Activated CD4-positive, CD25-positive, alpha-beta regulatory T cell (primary cell): Measurements from ENCODE around the gene MTNR1B.

ENCODE experiments used
- DNase-seq, 4 experiments: peaks; one replicate each; lab custom pipeline; 2025; lab: John Stamatoyannopoulos, UW

MTNR1B gene

GRCh38 chr11:92978271-92979111, 9.0 kb downstream of the MTNR1B start:
- no peak for DNase-seq

DNA sequence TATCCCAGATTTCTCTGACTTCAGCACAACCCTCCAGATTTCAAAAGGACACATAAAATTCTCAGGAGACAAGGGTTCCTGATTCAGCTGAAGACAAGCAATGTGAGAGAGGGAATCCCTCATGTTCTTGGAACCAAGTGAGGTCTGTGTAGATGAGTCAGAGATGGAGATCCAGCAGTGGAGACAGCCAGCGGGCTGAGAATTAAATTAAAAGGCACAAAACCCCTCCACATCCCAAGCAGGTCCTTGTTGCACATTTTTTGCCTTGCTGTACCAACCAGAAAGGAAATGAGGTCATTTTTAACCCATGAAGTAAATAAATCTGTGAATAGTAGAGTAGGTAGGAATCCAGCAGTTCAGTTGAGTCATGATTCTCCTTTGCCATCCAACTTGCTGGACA, 9.7 kb downstream of the MTNR1B start:
- no peak for DNase-seq

GRCh38 chr11:92980312-92980711, 10.9 kb downstream of the MTNR1B start:
- no peak for DNase-seq

DNA sequence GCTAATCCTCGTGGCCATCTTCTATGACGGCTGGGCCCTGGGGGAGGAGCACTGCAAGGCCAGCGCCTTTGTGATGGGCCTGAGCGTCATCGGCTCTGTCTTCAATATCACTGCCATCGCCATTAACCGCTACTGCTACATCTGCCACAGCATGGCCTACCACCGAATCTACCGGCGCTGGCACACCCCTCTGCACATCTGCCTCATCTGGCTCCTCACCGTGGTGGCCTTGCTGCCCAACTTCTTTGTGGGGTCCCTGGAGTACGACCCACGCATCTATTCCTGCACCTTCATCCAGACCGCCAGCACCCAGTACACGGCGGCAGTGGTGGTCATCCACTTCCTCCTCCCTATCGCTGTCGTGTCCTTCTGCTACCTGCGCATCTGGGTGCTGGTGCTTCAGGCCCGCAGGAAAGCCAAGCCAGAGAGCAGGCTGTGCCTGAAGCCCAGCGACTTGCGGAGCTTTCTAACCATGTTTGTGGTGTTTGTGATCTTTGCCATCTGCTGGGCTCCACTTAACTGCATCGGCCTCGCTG, 12.1 kb downstream of the MTNR1B start:
- no peak for DNase-seq

DNA sequence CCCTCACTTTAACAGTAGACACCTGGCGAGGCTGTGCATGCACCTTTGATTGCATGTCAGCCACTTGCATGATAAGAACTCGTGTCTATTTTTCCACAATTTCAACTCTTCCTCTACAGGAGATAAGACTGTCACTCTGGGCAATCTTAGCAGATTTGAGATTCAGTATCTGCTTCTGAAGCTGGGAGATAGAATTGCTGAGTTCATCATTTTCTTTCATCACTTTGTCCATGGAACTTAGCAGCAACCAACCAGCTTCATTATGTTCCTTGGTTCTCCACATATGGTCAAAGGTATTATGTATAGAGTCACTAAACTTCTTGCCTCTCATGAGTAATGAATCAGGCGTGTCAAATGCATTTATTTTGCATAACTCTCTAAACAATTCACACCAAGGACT, 17.1 kb downstream of the MTNR1B start:
- DNase-seq, result no peak

DNA sequence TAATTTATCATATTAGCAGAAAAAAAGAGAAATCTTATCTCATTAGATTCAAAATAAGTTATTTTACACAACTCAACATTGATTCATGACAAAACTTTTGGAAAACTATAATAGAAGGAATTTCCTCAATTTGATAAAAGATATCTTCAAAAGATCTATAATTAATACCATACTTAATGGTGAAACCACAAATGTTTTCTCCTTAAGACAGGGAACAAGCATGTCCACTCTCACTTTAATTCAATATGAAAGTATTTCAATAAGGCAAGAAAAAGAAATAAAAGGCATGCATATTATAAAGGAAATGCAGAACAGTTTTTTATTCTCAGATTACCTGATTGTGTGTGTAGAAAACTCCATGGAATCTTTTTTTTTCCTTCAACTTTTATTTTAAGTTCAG, 23.6 kb downstream of the MTNR1B start:
- DNase-seq, result no peak

- no peak for DNase-seq
Measured at GRCh38 chr11:93000511-93001476, 31.3 kb downstream of the MTNR1B start.

DNA sequence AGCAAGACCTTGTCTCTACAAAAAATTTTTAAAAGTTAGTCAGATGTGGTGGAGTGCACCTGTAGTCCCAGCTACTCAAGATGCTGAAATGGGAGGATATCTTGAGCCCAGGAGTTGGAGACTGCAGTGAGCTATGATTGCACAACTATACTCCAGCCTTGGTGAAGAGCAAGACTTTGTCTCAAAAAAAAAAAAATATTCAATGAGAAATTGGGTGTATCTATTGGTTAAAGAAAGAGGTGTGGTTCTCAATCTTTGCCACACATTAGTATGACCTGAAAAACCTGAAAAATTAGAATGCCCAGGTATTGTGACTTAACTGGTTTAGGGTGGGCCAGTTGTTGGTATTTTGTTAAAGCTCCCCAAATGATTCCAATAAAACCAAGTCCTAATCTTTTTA, 32.4 kb downstream of the MTNR1B start:
- DNase-seq, result no peak

DNA sequence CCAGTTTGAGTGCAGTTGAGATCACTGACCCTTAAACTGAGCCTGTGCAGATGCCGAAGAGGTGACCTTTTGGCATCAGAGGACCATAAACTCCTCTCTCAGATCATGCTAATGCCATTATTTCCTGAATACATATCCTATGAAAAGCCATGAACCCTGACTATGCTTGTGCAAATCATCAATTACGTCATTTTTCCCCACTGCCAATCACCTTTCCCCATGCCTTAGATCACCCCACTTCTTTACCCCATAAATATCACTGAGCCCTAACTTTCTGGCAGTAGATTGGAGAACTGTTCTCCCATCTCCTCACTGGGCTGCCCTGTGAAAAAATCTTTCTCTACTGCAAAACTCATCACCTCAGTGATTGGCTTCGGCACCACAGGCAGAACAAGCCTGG, 32.9 kb downstream of the MTNR1B start:
- DNase-seq, result no peak

DNA sequence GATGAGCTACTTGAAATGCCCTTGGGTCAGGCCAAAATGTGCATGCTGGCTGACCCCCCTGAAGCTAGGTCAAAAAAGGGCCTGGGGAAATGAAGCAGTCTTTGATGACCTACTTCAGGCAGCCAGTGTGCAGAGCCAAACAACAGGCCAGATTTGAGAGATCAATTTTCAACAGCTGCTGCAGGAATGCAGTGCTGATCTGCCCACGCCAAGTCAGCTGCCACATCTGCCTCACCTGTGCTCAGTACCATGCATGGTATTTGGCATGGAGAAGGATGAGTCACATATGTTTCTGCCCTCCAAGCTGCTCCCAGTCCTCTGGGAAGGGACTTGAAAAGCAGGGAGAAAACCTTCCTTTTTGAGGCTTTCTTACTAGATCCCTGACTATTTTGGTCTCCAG, 35.8 kb downstream of the MTNR1B start:
- no peak for DNase-seq

GRCh38 chr11:93013646-93014045, 44.2 kb downstream of the MTNR1B start:
- no peak for DNase-seq

DNA sequence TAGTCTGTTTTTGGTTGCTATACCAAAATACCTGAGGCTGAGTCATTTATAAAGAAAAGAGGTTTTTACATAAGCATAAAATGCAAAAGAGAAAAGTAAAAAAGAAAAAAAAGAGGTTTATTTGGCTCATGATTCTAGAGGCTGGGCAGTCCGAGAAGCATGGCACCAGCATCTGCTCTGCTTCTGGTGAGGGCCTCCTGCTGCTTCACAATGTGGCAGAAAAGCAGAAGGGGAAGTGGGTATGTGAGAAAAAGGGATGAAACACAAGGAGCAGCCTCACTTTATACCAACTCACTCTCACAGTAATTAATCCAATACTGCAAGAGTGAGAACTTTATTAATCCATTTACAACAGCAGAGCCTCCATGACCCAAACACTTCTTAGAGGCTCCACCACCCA, 47.1 kb downstream of the MTNR1B start:
- DNase-seq, result no peak

- DNase-seq, result no peak
Measured at GRCh38 chr11:93017821-93018690, 48.6 kb downstream of the MTNR1B start.

DNA sequence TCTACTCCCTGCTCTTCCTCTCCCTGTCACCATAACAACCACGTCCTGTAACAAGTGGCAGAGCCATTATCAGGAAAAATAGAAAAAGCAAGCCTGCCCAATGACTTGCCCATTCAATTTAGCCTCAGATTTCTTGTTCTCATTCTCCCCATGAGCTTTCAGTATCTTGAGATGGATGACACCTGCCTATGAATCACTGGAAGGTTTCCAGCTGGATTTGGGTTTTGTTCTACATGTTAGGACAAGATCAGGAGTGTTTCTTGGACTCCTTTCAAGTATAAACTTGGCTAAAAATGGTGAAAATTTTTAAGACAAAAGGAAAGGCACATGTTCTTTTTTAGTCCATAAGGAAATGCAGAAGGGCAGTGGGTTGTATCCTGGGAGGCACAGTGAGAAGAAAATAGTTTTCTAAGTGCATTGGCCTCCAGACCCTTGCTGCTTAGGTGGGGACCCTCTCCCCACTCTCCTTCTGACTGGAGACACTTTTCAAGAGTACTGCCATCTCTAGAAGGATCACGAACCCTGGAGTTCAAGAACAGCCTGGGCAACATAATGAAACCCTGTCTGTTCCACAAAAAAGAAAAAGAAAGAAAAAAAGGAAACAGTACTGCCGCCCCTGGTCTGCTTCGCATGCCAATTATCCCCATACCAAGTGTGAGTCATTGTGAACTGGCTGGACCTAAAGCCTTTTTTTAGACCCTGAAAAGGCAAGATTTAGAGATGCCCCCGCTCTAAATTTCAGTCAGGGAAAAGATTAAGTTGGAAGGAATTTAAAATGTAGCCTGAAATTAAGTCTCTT, 51.0 kb downstream of the MTNR1B start:
- DNase-seq, result no peak

DNA sequence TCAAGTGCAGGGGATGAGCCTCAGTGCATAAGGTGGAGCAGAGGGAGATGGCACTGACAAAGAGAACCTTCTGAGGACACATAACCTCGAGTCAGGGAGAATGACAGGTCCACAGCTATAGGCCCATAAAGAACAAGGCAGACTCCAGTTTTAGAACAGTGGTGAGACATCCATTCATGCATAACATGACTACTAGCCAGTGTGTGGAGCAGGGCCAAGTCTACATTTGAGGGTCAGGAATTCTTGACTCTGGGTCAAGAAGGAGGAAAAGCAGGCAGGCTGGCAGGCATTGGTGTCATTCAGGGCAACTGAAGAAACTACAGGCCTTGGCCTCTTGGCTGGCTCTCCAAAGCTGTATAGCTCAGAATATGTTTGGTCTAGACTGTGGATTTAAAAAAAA, 54.9 kb downstream of the MTNR1B start:
- DNase-seq, result no peak

DNA sequence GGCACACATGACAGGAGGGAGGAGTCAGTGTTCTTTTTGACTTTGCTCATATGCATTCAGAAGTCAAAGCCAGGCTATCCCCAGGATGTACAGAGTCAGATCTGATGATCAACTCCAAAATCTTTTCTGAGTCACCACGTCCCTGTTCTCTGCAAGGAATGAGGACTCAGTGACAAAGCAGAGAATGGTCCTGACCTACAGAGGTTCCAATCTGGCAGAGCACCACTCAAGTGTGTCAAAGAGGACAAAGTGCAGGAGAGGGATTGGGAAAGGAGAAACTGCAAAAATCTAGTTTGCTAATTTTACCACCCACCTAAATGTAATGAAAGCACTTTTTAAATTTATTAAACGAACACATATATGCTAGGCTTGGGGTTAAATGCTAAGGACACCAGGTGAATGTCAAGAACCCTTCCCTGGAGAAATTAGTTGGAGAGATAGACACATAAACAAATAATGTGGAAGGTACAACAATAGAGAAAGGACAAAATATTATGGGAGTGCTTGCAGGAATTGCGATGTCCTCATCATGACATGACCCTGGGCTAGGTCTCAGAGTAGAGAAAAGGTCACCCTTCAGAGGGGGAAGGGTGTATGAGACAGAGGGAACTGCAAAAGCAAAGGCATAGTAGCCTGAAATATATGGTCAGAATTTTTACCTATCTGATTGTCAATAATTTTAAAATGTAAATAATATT, 56.3 kb downstream of the MTNR1B start:
- DNase-seq, result no peak

DNA sequence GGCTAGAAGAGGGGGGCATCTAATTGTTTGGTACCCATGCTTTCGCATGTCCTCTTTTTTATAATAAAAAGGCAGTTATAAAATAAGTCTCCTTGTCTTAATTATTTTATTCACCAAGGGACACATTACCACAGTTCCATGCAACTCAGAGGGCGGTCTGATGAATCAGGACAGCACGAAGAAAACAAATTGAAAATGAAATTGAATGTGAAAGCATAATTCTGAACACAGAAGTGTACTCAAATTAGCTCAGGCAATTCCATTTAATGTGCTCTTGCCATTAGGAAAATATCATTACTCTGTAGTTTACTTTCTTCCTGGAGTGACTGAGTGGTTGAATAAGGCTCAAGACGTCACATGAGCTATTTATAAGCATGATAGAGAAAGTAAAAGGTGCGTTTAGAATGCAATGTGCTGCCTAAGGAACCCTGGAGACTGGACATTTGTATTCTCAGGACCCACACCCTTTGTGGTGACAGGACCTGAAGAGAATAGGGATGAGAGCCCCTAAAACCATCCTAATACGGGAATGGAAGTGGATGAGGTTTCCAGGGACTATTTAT, 59.6 kb downstream of the MTNR1B start:
- DNase-seq, result no peak

DNA sequence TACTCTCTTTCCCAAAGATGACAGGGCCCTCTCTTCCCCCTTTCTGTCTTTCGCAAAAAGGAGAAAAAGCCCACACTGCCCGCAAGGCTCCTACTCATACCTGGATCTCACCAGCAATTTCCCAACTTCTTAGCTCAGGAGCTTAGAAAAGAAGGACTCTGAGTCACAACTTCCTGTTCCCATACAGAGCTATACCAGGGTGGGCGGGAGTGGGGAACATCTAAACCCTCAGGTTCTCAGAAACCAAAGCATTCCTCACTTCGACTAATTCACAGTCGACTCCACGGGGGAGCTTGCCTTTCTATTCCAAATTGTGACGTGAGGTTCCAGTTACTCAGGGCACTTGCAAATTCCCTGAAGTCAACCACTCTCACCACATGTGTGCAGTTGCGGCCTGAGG, 61.9 kb downstream of the MTNR1B start:
- DNase-seq, result no peak
